HG03354 (cell line): ENCODE results near the gene CLEC7A.
A peak's percentile ranks its signal among the peaks of the same experiment; 100 is the strongest.

Source experiments
- ATAC-seq: cut with Tn5 transposase; IDR thresholded peaks from one replicate; pipeline ENCODE4 v1.9.1; 2021; ENCODE audit warnings: mild to moderate bottlenecking; ENCODE audit not compliant: unreplicated experiment, poor library complexity, severe bottlenecking

The CLEC7A gene

GRCh38 chr12:10147714-10148403, 17.9 kb upstream of the CLEC7A start:
- ATAC-seq = peak; percentile 83

- no peak for ATAC-seq
Measured at GRCh38 chr12:10142976-10143589, 13.1 kb upstream of the CLEC7A start.

GRCh38 chr12:10140001-10140400, 10.0 kb upstream of the CLEC7A start:
- no peak for ATAC-seq

- ATAC-seq = no peak
Measured at GRCh38 chr12:10136637-10137205, 6.7 kb upstream of the CLEC7A start.

- no peak for ATAC-seq
Measured at GRCh38 chr12:10135126-10135525, 5.1 kb upstream of the CLEC7A start.

GRCh38 chr12:10132850-10133370, 2.9 kb upstream of the CLEC7A start:
- no peak for ATAC-seq

GRCh38 chr12:10131111-10131690, 1.2 kb upstream of the CLEC7A start:
- ATAC-seq = no peak

GRCh38 chr12:10128687-10129086, 1.3 kb downstream of the CLEC7A start:
- no peak for ATAC-seq

- ATAC-seq = no peak
Measured at GRCh38 chr12:10126413-10126812, 3.6 kb downstream of the CLEC7A start.

- no peak for ATAC-seq
Measured at GRCh38 chr12:10122689-10123088, 7.3 kb downstream of the CLEC7A start.

GRCh38 chr12:10121278-10121677, 8.7 kb downstream of the CLEC7A start:
- no peak for ATAC-seq

- no peak for ATAC-seq
Measured at GRCh38 chr12:10119066-10119465, 10.9 kb downstream of the CLEC7A start.

GRCh38 chr12:10115890-10116289, 14.1 kb downstream of the CLEC7A start:
- ATAC-seq = no peak

- no peak for ATAC-seq
Measured at GRCh38 chr12:10115311-10115710, 14.7 kb downstream of the CLEC7A start.

- no peak for ATAC-seq
Measured at GRCh38 chr12:10113920-10114319, 16.1 kb downstream of the CLEC7A start.

- no peak for ATAC-seq
Measured at GRCh38 chr12:10113075-10113474, 16.9 kb downstream of the CLEC7A start.

- ATAC-seq = no peak
Measured at GRCh38 chr12:10111451-10111850, 18.5 kb downstream of the CLEC7A start.

- ATAC-seq = no peak
Measured at GRCh38 chr12:10110256-10110844, 19.6 kb downstream of the CLEC7A start.

- ATAC-seq = no peak
Measured at GRCh38 chr12:10102322-10102721, 27.7 kb downstream of the CLEC7A start.

GRCh38 chr12:10101648-10102220, 28.3 kb downstream of the CLEC7A start:
- no peak for ATAC-seq
